Measurements from ENCODE around the gene CFAP61.
"Not testable (repeated sequence)": the region's sequence is repeated elsewhere in the genome, so short reads cannot be mapped to it uniquely, and the experiment has no call there.

CFAP61 gene, protein sequence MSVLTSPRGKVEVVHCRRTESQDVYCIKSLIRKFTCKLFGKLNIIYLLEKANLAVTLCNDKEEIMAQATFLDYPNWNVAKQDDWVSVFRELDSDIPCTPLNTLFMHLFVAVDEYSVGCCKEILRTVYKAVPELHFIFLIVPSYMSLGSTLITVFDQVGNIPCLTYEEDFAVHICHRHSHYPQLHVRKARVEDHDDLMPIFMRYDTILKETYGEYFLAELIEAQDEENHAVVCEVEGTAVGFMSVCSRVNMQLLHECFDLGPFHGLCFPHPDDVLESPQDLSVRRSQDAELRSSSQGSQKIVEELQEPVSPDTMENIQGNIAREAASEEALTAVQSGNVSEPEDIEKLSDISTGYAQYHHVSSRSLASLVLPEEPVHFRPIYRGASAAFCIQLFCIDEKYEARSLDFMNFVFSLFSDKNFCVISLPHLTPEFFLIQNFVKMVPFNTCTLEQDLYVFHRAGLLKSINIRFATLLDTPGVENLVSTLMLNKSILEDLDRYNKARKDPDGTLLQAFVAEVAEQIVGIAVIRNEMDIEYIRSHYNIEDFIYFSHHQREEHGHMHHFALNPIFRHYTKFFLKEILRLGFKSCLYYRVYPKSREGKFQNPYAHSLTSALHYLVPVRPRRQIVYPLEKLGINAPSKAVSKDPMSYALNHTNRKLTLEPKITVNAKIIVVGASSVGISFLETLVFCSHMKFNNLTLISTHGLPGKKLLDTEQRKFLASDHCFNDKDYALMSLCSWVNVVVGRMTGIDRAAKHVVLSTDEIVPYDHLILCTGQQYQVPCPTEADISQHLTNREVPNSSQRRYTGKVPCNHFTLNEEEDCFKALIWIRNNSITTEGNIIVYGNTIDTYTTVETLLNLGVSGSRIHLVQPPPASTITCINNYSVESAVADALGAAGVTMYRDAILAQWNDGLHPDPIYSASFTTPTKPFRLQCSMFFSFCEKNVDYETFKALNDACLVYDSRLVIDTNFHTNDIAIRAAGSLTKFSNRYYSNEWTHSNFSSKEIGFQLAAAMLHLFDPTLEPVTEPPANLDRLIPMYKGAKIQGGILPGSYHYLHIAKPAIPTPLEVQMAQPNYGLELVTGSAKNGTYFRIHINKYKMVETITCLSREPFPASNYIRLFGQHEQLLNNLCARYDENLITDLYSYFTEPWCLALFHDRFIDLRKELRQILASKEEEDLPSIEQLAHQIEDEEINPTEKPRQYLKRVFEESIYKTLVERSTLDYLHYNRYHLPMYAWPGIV

DNA sequence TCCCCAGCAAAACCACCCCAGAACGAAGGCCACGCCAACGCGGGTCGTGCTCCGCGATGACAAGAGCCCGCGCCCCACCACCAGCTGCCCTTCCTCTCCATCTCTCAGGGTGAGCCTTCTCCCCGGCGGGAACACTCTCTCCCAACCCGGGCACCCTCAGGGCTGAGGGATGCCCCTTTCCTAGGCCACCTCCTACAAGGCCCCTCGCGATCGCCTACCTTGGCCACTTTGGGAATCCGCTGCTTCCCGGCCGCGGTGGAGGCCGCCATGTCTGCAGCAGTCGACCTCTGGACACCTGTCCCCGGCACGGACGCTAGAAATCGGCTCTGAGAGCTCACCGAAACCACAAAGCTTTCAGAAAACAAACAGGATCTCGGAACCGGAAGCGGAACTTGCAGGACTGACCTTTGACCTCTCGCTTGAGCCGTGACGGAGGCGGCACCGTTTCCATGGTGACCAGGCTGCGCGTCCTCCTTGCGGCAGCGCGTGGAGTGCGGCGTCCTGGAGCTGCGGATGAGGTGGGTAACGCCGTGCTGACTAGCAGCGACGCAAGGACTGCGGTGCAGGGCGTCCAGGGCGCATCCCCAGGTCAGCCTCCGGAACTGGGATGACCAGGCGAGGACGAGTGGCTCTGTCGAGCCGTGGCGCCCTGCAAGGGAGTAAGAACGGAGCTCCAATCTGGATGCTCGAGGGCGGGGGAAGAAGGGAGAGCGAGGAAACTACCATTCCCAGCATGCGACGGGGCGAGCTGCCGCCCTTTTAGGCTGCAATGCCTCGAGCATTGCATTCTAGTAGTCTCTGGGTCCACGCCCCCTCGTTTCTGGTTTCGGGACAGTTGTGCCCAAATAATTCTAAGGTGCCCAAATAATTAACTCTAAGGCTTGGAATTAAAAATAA is at the start of gene CFAP61, which contains the start of gene CRNKL1:
Gene CFAP61 (plus strand): TSS at position 459 of the 897 bp plus-strand sequence. CDS start 4,122 bp downstream, outside the sequence.
Gene CRNKL1 (minus strand): TSS at position 393 of the 897 bp plus-strand sequence. CDS start 124 bp downstream, at position 269.
- peak; percentile 91 for DNase-seq

DNA sequence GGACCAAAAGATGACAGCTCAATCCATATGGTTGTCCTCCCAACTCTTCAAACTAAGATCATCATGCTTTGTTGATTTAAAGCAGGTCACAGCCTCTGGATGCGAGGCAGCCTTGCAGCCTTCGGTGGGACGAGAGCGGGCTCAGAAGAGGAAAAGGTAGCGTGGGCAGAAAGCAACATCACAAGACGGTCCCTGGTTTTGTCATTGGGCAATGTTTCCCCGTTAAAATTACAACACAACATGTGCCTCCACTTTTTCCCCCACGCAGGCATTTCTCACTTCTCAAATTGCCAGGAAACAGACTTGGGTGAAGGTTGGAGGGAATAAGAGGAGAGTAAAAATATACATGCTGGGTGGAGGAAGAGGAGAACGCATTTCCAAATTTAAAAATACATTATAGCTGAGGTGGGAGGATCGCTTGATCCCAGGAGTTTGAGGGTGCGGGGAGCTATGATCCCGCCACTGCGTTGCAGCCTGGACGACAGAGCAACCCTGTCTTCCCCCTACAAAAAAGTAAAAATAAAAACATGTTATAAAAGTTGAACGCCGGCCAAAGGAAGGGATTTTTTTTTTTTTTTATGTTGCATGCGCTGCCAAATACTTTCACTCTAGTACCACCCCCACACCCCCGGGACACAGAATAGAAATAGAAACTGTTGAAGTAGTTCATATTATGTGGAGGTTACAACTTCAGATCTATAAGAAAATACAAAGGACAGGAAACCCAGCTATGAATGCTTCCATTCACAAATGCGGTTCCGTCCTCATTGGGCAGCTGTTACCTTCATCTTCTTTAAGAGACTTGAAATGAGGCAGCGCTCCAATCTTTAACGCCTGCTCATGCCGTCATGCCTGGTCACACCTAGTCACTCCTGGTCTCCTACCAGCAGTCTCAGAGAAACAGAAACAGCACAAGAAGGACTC is 49.0 kb upstream of the CFAP61 start:
- no peak for DNase-seq

DNA sequence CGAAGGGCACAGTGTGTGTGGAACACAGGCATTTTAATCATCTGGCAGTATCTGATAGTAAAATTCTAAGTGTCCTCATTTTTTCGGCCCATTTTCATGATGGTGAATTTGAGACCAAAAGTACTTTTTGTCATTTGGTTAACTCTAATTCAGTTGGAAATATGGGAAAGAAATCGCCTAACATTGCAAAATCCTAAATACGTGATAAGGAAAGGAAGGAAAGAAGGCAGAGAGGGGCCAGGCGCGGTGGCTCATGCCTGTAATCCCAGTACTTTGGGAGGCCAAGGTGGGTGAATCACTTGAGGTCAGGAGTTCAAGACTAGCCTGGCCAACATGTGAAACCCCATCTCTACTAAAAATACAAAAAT is 48.4 kb upstream of the CFAP61 start:
- not testable (repeated sequence) for DNase-seq

- no peak for DNase-seq
Observed at GRCh38 chr20:20005342-20005741, 47.0 kb upstream of the CFAP61 start.

DNA sequence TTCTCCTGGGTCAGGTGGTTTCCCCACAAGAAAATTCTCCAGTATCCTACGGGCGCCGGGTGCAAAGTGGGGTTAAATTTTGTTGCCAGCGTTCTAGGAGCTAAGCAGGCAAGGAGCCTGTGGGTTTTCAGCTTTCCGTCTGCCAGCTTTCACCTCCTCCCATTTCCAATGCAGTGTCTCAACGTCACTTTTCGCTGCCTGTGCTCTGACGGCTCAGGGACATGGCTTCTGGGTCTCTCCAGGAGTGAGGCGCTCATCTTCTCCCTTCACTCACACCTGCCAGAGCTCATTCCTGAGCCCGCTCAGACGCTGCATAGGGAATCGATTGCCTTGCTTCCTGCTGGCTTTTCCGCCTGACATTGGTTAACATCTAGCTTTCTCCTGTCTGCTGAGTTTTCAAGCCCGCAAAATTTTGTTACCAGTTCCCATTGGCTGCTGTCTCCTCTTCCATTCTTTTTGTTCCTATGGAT is 42.5 kb upstream of the CFAP61 start:
- DNase-seq = no peak

- DNase-seq = no peak
Observed at GRCh38 chr20:20010639-20011500, 41.5 kb upstream of the CFAP61 start.

GRCh38 chr20:20012541-20012940 is 39.8 kb upstream of the CFAP61 start:
- DNase-seq = no peak

DNA sequence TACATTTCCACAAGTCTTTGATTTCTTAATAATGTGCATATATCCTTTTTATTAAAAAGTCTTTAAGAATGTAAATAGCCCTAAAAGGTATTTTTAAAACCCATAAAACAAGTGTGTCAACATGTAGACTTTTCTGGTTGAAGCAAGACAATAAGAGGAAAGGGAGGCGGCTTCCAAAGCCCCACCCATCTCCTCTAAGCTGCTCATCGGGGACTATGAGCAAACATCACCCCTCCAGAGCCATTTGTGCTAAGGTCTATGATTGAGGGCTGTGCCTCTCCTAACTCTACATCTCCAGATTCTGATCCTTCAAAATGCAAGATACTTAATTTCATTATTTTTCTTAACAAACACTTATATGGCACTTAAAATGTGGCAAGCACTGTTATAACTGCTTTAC is 37.7 kb upstream of the CFAP61 start:
- DNase-seq = no peak

GRCh38 chr20:20017001-20017843 is 35.1 kb upstream of the CFAP61 start, which contains the start of gene NAA20:
NAA20 (plus strand) TSS chr20:20017362; CDS start chr20:20017397, 35 bp downstream.
- DNase-seq = peak; percentile 82

DNA sequence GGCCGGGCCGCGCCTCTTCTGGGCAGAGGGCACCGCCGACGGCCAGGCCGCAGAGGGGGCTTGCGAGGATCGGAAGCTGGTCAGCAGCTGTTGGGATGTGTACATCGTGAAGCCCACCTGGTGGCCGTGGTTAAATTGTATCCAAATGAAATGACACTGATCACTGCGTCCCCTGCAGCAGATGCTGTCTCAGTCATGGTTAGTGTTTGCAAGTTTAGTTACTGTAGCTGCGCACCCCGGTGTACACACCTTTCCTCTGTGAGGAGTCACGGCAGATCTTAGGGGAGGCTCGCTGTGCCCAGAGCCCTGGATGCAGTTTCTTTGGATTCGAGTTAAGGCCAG is 34.5 kb upstream of the CFAP61 start:
- no peak for DNase-seq

DNA sequence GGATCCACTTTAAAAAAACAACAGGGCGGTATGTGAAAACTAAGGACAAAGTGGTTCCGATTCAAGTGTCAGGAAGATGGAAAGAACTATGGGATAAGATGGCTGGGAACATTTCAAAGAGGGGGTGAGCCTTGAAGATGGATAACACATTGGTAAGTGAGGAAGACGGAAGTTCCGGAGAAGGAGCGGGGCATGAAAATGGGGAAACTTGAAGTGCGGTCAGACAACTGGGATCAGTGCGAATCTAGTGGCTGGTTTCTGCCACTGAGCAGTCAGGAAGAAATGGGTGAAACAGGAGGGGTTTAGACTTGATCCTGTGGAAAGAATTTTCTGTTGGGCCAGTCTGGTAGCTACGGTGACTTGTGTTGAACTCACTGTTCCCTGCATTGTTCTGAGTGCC is 34.0 kb upstream of the CFAP61 start:
- no peak for DNase-seq

- DNase-seq = no peak
Observed at GRCh38 chr20:20019123-20019522, 33.2 kb upstream of the CFAP61 start.

GRCh38 chr20:20020908-20021307 is 31.4 kb upstream of the CFAP61 start:
- DNase-seq = no peak

GRCh38 chr20:20021835-20022234 is 30.5 kb upstream of the CFAP61 start:
- DNase-seq = no peak

GRCh38 chr20:20022498-20022897 is 29.8 kb upstream of the CFAP61 start:
- DNase-seq = no peak

DNA sequence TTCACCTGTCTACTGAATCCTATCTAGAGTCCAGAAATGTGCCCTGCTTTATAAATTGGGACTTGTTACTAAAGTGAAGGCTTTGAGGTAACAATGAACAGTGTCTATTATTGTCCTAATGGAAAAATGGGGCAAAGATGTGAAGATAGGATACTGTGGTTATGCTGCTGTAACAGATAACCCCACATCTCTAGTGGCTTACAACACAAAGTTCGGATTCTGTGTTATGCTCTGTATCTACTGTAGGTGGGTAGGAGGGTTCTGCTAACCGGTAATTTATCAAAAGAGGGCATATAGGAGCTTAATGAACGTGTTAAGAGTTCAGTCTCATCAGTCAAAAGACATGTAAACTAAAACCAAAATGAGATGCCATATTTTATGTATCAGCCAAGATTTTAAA is 28.9 kb upstream of the CFAP61 start:
- no peak for DNase-seq

- no peak for DNase-seq
Observed at GRCh38 chr20:20024942-20025341, 27.4 kb upstream of the CFAP61 start.

- DNase-seq = no peak
Observed at GRCh38 chr20:20027284-20027683, 25.0 kb upstream of the CFAP61 start.

GRCh38 chr20:20031790-20032189 is 20.5 kb upstream of the CFAP61 start:
- DNase-seq = no peak
